ENCODE results near the gene GOSR2.
"Not testable (repeated sequence)": the region's sequence is repeated elsewhere in the genome, so short reads cannot be mapped to it uniquely, and the experiment has no call there.

GOSR2 gene

DNA sequence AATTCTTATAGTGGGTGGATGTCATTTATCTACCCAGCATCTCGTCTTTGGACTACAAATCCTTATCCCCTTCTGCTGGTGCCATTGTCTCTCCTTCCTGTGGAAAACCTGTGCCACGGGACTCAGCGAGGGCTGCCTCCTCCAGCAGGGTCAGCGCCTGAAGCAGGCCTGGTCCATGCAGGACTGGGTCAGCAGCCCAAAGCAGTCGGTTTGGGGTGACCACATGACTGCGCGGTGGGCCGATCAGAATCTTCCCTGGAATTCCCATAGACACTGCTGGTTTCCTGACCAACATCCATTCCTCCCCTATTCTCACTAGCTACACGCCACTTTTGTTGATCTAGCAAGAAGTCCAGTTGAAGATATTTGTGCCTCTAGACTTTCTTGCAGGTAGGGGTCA lies 29.2 kb downstream of the GOSR2 start:
- DNase-seq (ENCODE audit: low read depth), result no peak
- no peak overlapping the region for H3K4me3 ChIP-seq (ENCODE audit: low read depth, low read length)

DNA sequence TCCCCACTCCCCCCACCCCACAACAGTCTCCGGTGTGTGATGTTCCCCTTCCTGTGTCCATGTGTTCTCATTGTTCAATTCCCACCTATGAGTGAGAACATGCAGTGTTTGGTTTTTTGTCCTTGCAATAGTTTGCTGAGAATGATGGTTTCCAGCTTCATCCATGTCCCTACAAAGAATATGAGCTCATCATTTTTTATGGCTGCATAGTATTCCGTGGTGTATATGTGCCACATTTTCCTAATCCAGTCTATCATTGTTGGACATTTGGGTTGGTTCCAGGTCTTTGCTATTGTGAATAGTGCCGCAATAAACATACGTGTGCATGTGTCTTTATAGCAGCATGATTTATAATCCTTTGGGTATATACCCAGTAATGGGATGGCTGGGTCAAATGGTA lies 30.2 kb downstream of the GOSR2 start:
- not testable (repeated sequence) for DNase-seq (ENCODE audit: low read depth); H3K4me3 ChIP-seq (ENCODE audit: low read depth, low read length)

DNA sequence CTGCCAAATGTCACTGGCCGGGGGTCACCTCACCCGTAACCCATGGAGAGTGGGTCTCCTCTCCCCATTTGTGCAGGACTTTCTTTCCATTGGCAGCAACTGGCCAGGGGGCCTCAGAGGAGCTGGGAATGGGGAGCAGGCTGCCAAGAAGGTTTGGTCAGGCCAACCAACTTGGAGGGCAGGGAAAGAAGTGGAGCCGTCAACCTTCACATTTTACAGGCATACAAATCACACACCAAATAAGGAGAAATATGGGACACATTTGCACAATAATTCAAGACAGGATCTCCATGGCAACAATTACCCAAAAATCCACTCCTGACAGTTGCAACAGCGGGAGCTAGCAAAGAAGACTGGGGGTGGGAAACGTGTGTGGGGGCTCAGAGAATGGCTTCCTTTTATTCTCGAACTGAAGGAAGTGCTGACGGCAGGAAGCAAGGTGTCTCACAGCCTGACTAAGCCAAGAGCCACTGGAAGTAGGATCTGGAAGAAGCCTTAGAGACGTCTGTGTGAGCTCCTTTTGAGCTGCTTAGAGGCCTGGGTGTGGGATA lies 35.2 kb downstream of the GOSR2 start:
- no peak for DNase-seq (ENCODE audit: low read depth)
- no peak overlapping the region for H3K4me3 ChIP-seq (ENCODE audit: low read depth, low read length)

DNA sequence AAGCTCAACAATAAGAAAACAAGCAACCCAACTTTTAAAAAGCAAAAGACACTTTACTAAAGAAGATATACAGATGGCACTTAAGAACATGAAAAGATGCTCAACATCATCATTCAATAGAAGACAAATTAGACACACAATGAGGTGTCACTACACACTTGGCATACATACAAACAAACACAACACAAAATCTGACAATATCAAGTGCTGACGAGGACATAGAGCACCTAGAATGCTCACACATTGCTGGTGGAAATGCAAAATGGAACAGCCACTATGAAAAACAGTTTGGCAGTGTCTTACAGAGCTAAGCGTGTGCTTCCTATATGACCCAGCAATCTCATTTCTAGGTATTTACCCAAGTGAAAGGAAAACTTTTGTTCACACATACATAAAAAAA lies 37.2 kb downstream of the GOSR2 start:
- no peak for DNase-seq (ENCODE audit: low read depth)
- H3K4me3 ChIP-seq (ENCODE audit: low read depth, low read length), result no peak overlapping the region

DNA sequence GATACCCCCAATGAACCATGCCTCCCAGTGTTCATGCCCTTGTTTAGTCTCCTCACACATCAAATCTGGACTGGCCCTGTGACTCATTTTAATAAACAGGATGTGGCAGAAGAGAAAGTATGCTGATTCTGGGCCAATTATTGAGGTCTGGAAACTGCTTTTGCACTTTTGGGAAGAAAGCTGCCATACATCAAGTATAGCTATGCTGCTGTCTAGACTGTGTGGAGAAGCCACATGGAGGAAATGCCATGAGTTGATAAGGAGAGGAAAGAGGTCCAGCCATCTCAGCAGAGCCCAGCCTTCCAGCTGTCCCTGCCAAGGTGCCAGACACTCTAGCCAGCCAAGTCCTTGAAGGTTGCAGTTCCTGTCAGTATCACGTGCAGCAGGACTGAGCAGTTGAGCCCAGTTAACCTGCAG lies 39.4 kb downstream of the GOSR2 start:
- DNase-seq (ENCODE audit: low read depth), result no peak
- no peak overlapping the region for H3K4me3 ChIP-seq (ENCODE audit: low read depth, low read length)

DNA sequence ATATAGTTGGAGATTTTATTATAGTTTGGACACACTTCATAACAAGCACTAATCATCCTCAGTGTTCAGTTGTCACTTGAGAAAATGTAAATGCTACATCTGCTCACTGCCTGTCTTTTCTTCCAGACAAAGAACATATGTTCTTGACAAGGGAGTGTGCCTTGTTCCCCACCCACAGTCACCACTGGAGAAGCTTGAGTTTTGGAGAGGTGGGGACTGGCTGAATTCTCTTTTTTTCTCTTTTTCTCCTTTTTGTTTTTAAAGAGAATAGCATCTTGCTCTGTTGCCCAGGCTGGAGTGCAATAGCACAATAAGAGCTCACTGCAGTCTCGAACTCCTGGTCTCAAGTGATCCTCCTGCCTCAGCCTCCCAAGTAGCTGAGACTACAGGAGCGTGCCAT lies 40.6 kb downstream of the GOSR2 start:
- DNase-seq (ENCODE audit: low read depth), result no peak
- H3K4me3 ChIP-seq (ENCODE audit: low read depth, low read length), result no peak overlapping the region

DNA sequence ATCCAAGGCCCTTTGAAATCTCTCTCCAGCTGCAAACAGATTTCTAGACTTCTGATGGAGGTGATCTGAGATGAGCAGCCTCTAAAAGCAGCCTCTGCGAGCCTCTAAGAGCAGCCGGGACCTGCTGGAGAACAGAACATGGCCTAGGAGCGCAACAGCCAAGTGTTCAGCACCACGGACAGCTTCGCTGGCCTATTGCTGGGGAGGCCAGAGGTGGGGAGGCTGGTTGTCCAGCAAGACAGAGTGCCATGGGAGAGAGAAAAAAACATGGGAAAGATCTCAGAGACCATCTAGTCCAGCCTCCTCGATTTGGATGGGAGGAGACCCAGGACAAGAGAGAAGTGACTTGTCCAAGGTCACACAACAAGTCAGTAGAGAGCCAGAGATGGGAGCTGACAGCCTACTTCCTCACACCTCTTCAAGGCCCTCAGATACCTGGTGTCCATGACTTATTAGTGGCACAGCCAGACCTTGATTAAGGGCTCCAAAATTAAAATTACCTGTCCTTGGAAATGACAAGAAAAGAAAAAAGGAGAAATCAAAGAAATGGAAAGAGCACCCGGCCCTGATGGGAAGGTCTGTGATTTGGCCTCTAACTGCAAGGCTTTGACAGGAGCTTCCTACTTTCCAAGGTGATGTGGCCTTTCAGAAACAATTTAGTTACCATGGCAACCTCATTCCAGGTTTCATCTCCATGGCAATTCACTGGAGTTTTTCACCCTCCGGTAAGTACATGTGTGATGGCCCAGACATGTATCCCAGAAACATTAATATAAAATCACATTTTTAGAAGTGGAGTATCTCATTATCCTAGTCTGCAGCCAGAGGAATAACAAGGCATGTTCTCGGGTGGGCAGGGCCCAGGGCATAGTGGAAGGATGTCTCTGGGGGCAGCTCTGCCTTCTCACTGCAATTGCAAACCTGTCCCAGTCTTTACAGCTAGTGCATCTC lies 41.6 kb downstream of the GOSR2 start:
- no peak for DNase-seq (ENCODE audit: low read depth)
- no peak overlapping the region for H3K4me3 ChIP-seq (ENCODE audit: low read depth, low read length)

DNA sequence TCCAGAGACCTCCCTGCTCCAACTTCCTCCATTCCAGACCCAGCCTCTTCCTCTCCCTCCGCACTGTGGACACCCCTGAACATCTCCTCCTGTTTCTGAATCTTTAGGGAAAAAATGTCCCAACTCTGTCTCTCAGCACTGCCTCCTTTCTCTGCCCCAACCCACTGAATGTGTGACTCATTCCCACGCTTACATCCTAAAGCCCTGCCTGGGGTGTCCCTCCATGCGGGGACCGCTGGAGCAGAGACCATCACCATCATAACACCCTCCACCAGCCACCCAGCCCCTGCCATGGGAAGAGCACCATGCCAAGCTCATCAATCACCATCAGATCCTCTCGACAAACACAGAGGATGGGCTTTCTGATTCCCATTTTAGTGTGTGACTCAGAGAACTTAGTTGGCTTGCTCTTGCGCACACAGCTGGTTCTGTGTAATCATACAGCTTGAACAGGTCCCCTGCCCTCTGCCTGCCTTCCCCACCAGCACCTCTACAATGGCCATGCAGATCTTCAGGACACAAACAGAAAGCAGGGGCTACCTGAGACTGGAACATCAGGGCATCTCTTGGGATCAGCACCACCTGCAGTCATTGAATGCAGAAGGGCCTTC lies 45.4 kb downstream of the GOSR2 start:
- no peak for DNase-seq (ENCODE audit: low read depth)
- H3K4me3 ChIP-seq (ENCODE audit: low read depth, low read length), result no peak overlapping the region

DNA sequence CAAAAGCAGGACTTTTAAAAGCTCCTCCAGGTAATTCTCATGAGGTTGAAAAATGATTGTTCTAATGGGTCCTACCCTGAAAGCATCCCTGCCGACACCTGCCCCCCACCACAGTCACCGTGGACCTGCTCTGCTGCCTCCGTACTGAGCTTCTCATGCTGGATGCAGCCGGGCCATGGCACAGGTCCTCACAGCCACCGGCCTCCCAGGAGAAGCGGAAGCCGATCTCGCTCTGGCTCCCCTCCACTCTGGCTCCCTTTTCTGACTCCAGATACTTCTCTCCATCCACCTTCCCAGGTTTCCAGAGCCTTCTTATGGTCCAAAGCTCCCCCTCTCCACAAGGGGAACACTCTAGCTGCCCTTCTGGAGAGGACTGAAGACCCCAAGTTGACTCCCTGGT lies 45.9 kb downstream of the GOSR2 start:
- H3K4me3 ChIP-seq (ENCODE audit: low read depth, low read length), result no peak overlapping the region
- DNase-seq (ENCODE audit: low read depth), result no peak

DNA sequence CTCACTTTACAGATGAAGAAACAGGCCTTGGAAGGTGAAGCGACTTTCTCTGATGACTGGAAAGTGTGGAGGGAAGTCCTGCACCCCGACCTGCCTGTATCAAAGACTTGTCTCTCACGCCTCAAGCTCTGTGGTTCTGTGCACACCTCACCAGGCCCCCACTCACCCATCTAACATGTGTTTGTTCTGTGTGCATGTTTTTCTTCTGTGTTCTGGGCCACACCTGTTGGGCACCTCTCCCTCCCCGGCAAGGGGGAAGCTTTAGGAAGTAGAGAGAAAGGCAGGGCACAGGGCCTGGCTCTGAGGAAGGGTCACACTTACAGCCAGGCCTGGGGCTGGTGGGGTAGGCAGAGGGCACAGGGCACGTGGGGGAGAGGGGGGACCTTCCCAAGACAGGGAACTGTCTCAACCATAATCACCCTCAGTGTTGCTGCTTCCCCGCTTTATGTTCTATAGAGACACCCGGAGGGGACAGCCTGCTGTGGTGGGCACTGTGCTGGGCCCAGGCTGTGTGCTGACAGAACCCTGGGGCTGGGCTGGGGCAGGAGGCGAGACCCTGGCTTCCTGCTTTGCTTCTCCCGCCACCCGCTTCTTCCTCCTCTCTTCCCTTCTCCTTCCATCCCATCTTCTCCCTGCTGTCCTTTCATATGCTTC lies 48.8 kb downstream of the GOSR2 start:
- DNase-seq (ENCODE audit: low read depth), result no peak

DNA sequence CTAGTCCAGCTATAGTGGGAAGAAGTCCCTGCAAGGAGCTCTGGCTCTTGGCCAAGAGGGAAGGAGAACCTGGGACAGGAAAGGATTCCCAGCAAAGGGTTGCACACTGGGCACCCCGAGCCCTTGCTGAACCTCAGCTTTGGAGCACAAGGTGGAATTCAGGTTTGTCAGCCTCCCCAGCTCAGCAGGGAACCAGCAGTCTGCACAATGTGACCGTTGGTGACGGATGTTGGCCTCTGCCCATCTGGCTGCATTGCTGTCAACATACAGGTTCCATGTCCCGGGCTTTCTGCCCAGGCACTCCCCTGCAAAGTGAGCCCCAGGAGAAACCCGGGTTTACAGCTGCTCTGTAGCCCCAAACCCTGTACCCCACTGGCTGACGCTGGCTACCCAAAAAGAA lies 49.4 kb downstream of the GOSR2 start:
- H3K4me3 ChIP-seq (ENCODE audit: low read depth, low read length), result no peak overlapping the region
- no peak for DNase-seq (ENCODE audit: low read depth)

More for the DNA sequence above, 48.8 kb downstream of the GOSR2 start:
- no peak overlapping the region for H3K4me3 ChIP-seq (ENCODE audit: low read depth, low read length)

DNA sequence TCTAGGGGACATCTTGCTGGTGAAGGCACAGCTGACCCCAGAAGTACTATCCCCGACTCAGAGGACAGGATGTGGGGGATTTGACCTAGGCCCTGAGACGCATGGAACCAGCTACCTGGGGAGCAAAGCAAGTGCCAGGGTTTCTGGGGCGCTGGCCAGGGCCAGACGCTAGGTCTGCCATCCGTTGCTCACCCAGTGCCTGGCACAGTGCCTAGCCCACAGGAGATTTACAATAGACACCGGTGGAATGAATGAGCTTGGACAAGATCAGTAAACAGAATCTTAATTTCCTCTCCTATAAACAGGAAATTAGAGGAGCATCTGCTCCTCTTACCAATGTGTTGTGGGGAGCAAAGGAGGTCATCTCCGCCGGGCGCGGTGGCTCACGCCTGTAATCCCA lies 51.1 kb downstream of the GOSR2 start:
- no peak for DNase-seq (ENCODE audit: low read depth)
- no peak overlapping the region for H3K4me3 ChIP-seq (ENCODE audit: low read depth, low read length)

DNA sequence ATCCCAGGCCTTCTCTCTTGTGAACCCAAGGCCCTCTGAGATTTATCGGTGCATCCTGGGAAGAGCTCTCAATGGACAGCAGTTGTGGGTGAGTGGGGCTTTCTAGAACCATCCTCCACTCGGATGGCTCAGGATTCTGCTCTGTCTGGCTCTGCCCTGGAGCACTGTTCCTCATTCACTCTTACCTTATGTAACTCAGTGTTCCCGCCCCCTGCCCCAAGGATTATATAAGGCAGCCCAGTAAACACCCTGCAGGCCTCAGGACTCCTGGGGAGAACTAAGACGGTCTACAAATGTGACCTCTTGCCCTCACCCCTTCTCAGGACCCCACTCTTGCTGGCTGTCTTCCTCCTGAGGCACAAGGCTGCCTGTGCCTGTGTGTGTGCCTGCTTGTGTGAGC lies 52.3 kb downstream of the GOSR2 start:
- H3K4me3 ChIP-seq (ENCODE audit: low read depth, low read length), result no peak overlapping the region
- no peak for DNase-seq (ENCODE audit: low read depth)

DNA sequence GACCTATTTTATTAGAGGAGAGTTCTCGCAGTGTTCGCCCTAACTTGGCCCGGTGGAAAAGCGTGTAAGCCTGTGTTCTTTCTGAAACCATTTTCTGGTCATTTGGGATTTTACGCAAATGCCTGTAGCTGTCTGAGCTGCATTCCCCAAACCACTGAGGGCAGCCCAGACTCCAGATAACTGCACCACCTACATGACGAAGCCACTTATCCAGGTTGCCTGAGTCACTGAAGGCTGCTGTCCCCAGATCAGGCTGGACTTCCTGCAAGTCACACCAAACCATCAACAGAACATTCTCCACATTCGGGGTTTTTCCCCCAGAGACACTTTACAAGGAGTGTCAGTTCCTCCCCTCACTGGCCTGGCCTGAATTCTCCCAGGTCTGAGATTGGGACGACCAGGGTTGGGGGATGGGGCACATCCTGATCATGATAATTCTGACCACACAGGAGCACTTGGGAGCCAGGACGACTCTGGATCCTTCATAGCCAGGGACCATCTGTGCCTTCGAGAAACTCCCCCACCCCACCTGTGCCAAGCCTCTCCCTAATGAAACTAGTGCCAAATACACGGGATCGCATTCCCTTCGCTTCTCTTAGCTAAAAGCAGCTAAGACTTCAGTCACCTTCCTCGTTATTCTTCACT lies 53.8 kb downstream of the GOSR2 start:
- DNase-seq (ENCODE audit: low read depth), result no peak
- no peak overlapping the region for H3K4me3 ChIP-seq (ENCODE audit: low read depth, low read length)

DNA sequence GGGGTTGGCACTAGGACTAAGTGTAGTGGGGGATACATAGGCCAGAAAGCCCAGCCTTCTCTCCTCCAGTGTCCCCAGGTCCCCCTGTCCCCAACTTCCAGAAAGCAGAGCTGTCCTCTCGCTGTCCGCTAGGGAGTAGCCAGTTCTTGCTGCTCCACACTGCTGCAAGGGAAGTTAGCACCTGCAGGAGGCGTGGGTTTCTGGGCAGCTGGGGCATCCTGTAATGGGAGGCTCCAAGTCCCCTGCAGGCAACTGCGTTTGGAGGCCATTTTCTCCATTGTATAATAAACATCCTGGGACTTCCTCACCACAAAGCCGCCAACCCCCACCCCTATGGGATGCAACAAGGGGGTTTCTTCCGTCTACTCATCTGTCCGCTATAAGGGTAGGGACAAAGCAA lies 54.4 kb downstream of the GOSR2 start:
- no peak for DNase-seq (ENCODE audit: low read depth)
- no peak overlapping the region for H3K4me3 ChIP-seq (ENCODE audit: low read depth, low read length)

DNA sequence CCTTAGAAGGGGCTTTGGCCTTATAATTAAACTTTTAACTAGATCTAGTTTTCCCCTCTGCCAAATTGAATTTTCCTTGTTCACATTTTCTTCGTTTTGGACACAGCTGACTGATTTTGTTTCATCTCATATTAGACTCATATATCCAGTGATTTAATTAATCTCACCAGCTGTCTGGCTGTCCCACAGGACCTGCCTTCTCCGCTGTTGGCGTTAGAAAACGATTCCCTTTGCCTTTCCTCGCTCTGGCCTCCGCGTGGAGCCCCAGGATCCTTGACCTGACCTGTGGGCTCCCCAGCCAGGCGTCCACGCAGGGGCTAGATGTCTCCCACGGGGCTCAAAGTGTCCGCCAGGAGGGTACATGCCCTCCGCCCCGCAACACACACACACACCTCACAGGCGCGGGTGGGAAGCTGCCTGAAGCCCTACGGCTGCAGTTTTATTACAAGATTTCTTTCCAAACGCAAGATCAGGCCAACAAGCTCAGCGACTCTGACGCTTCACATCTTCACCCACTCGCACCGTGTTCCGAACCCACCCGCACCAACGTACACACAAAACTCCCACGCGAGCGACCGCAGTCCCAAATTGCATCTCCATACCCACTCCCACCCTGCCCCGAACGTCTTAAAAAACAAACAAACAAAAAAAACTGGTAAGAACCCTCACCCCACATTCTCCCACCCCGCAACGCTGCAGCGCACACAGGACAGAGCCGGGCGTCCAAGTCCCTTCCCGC lies 55.0 kb downstream of the GOSR2 start:
- no peak for DNase-seq (ENCODE audit: low read depth)
- H3K4me3 ChIP-seq (ENCODE audit: low read depth, low read length), result peak overlapping the region; percentile 53

DNA sequence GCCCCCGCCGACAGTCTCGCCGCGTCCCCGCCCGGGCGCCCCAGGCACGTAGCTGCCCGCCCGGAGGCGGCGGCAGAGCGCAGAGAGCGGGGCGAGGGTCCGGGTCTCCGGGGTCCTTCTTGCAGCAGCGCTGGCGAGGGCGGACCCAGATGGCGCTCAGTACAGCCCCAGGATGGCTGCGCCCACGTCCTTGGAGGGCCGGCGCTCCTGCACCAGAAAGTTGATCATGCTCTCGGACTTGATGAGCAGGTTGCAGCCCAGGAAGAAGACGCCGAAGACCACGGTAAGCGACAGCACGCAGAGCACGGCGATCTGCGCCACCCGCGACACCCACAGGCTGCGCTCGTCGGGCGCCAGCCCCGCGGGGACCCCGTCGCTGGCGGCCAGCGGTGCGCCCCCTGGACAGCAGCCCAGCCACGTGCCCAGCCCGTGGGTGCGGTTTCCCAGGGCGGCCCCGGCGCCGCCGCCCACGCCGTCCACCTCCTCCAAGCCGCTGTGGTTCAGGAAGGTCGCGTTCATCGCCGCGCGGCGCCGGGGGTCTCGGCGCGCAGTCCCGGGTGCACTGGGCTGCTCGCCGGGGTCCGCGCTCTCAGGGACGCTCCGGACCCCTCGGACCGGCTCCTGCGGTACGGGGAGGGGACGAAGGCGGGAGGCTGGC lies 55.7 kb downstream of the GOSR2 start:
- DNase-seq (ENCODE audit: low read depth), result no peak

DNA sequence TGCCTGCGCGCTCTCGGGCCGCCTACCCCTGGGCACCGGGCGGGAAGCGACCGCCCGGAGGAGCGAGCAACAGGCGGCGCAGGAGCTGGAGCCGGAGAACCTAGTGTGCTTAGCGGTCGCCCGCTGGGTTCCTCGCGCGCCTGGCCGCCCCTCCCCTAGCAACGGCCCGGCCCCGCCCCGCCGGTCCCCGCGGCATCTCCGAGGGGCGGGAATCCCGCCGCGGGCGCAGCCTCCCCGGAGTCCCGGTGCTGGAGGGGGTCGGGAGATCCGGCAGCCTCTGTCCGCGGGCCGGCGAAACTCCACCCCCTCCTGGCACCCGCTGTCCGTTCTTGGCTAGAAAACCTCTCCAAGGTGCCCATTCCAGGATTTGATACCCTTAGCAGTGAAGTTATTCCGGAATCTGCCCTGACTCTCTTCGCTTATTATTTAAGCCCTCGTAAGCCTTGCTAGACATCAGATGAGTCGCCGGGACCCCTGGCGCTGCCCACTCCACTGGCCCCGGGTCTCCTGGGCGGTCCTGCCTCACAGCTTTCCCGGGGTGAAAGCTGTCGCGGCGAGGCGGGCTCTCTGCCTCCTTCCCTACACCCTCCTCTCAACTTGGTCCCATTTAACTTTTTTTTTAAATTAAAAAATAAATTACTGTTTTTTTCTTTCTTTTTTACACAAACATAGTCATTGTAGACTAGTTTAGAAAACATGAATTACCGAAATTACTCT lies 56.3 kb downstream of the GOSR2 start, which contains the start of gene RPRML:
RPRML (minus strand) TSS at position 107 of the 717 bp plus-strand sequence. CDS start 246 bp downstream, outside the sequence.
- H3K4me3 ChIP-seq (ENCODE audit: low read depth, low read length), result peak within 1 kb of the TSS; percentile 53
- no peak for DNase-seq (ENCODE audit: low read depth)

More for the DNA sequence above, 55.7 kb downstream of the GOSR2 start:
- peak overlapping the region; percentile 53 for H3K4me3 ChIP-seq (ENCODE audit: low read depth, low read length)

All from skeletal muscle cell (primary cell).